ENCODE data around the gene TEX36. TPM values are rescaled to one million over a fixed set of nuclear protein-coding genes. Genes with fewer than 3 reads are reported as not detected.

The TEX36 gene
- total RNA-seq, 1 donor from 2014 or later = not detected

GRCh38 chr10:125693524-125693847, 10.5 kb upstream of the TEX36 start:
- Histone ChIP-seq H3K36me3 (ENCODE audit: control insufficient read depth, insufficient read depth, low read length) (no peaks in the 10 kb centered on the region), H3K27me3 (ENCODE audit: control insufficient read depth, insufficient read depth, low read length) (no peaks in the 10 kb centered on the region), H3K4me3 (ENCODE audit: low read depth, low read length) (no peak overlapping the region)
- DNase-seq (ENCODE audit: low read depth) (no peak), FAIRE-seq (no peak)
- TF ChIP-seq CTCF (IDR thresholded peaks at IDR 0.05; ENCODE audit: insufficient read depth, low read length, severe bottlenecking) = no peak

GRCh38 chr10:125692601-125693523, 9.9 kb upstream of the TEX36 start:
- peak; percentile 35 for DNase-seq (ENCODE audit: low read depth)
- Histone ChIP-seq H3K4me3 (ENCODE audit: low read depth, low read length) (no peak overlapping the region), H3K36me3 (ENCODE audit: control insufficient read depth, insufficient read depth, low read length) (no peaks in the 10 kb centered on the region), H3K27me3 (ENCODE audit: control insufficient read depth, insufficient read depth, low read length) (no peaks in the 10 kb centered on the region)
- TF ChIP-seq CTCF (IDR thresholded peaks at IDR 0.05; ENCODE audit: insufficient read depth, low read length, severe bottlenecking) = no peak
- FAIRE-seq = no peak

- no peak for TF ChIP-seq CTCF (IDR thresholded peaks at IDR 0.05; ENCODE audit: insufficient read depth, low read length, severe bottlenecking)
- no peaks in the 10 kb centered on the region for H3K27me3 ChIP-seq (ENCODE audit: control insufficient read depth, insufficient read depth, low read length)
- FAIRE-seq (no peak), DNase-seq (ENCODE audit: low read depth) (no peak)
- no peak overlapping the region for H3K4me3 ChIP-seq (ENCODE audit: low read depth, low read length)
- H3K36me3 ChIP-seq (ENCODE audit: control insufficient read depth, insufficient read depth, low read length) = no peaks in the 10 kb centered on the region
Measured at GRCh38 chr10:125692196-125692595, 9.2 kb upstream of the TEX36 start.

GRCh38 chr10:125691160-125691981, 8.4 kb upstream of the TEX36 start:
- TF ChIP-seq CTCF (IDR thresholded peaks at IDR 0.05; ENCODE audit: insufficient read depth, low read length, severe bottlenecking) = no peak
- Histone ChIP-seq H3K27me3 (ENCODE audit: control insufficient read depth, insufficient read depth, low read length) (no peaks in the 10 kb centered on the region), H3K4me3 (ENCODE audit: low read depth, low read length) (no peak overlapping the region), H3K36me3 (ENCODE audit: control insufficient read depth, insufficient read depth, low read length) (no peaks in the 10 kb centered on the region)
- FAIRE-seq (no peak), DNase-seq (ENCODE audit: low read depth) (peak; percentile 85)

- Histone ChIP-seq H3K36me3 (ENCODE audit: control insufficient read depth, insufficient read depth, low read length) (no peaks in the 10 kb centered on the region), H3K27me3 (ENCODE audit: control insufficient read depth, insufficient read depth, low read length) (no peaks in the 10 kb centered on the region), H3K4me3 (ENCODE audit: low read depth, low read length) (no peak overlapping the region)
- DNase-seq (ENCODE audit: low read depth) (no peak), FAIRE-seq (peak; percentile 62)
- TF ChIP-seq CTCF (IDR thresholded peaks at IDR 0.05; ENCODE audit: insufficient read depth, low read length, severe bottlenecking) = no peak
Measured at GRCh38 chr10:125689955-125690569, 7.1 kb upstream of the TEX36 start.

Data from bronchial epithelial cell (primary cell).